Ishikawa (cell line): Measurements from ENCODE around the gene EFNA1.

Experiments
- CEBPB ChIP-seq: IDR thresholded peaks from 2 replicates; pipeline ENCODE4 v1.6.1; 2012
- CREB1 ChIP-seq: IDR thresholded peaks from 2 replicates; pipeline ENCODE4 v1.6.1; 2012; ENCODE audit warnings: low read depth
- EGR1 ChIP-seq: IDR thresholded peaks from 2 replicates; pipeline ENCODE4 v1.6.1; 2012
- EP300 ChIP-seq: IDR thresholded peaks from 2 replicates; pipeline ENCODE4 v1.6.1; 2012; ENCODE audit warnings: borderline replicate concordance
- FOXM1 ChIP-seq: IDR thresholded peaks from 2 replicates; pipeline ENCODE4 v1.6.1; 2012; ENCODE audit warnings: low read depth, borderline replicate concordance
- NFIC ChIP-seq: IDR thresholded peaks from 2 replicates; pipeline ENCODE4 v1.6.1; 2012
- RAD21 ChIP-seq: IDR thresholded peaks from 2 replicates; pipeline ENCODE4 v1.6.1; 2012; ENCODE audit warnings: low read depth
- TAF1 ChIP-seq: IDR thresholded peaks from 2 replicates; pipeline ENCODE4 v1.6.1; 2012; ENCODE audit warnings: low read depth, mild to moderate bottlenecking
- TCF12 ChIP-seq: IDR thresholded peaks from 2 replicates; pipeline ENCODE4 v1.6.1; 2012; ENCODE audit warnings: low read depth
- TEAD4 ChIP-seq: IDR thresholded peaks from 2 replicates; pipeline ENCODE4 v1.6.1; 2012
- USF1 ChIP-seq: IDR thresholded peaks from 2 replicates; pipeline ENCODE4 v1.6.1; 2012
- YY1 ChIP-seq: IDR thresholded peaks from 2 replicates; pipeline ENCODE4 v1.6.1; 2012; ENCODE audit warnings: low read depth
- ZBTB7A ChIP-seq: IDR thresholded peaks from 2 replicates; pipeline ENCODE4 v1.6.1; 2012; ENCODE audit warnings: low read depth
- TF ChIP-seq, protein P1 (sequence below): IDR thresholded peaks from 2 replicates; pipeline ENCODE4 v1.6.1; 2012
- TF ChIP-seq, protein P2 (sequence below): IDR thresholded peaks from 2 replicates; pipeline ENCODE4 v1.6.1; 2012; ENCODE audit warnings: low read depth, mild to moderate bottlenecking

EFNA1 gene

DNA sequence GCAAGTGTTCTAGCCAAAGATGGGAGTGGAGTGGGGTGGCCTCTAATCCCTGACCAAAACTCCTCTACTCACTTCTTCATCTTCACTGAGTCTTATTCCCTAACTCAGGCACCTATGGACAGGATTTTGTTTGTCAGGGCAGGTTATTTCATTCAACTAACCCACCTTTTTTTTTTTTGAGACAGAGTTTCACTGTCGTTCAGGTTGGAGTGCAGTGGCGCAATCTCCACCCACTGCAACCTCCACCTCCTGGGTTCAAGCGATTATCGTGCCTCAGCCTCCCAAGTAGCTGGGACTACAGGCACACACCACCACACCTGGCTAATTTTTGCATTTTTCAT is 40.4 kb downstream of the EFNA1 start:
- peak; percentile 25; the same call in 1 of the 2 replicates for TF ChIP-seq CEBPB

DNA sequence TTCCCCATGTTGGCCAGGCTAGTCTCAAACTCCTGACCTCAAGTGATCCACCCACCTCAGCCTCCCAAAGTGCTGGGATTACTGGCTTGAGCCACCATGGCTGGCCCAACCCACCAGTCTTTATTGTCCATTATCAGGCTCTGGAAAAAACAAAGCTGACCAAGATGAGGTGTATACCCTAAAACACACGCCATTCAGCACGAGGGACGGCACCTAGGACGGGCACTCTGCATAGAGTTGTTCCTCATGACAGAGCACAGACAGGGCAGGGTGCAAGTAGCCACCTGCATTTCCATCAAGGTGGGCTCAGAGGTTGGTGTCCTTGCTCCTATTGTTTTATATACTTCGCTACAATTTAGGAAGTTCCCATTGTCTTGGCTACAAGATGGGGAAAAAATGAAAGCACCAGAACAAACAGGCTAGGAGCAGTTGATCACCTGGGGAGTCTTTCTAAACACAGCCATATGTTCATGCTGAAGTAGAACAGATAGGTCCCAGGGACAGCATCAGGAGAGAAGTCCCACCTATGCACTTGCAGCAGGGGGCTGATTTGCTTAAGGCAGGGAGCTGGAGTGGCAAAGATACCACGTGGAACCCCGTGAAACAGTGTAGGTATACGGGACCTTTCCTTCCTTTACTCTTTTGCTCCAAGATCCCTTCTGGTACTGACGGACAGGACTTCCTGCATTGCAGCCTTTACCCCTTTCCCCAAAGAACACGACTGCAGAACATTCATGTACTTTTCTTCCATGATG is 41.0 kb downstream of the EFNA1 start:
- TF ChIP-seq TAF1 (no peak), TEAD4 (no peak), CREB1 (no peak), FOXM1 (no peak), NFIC (no peak), EGR1 (no peak), USF1 (no peak), CEBPB (no peak), YY1 (no peak), RAD21 (no peak), TCF12 (no peak)
- TF ChIP-seq, protein P1, sequence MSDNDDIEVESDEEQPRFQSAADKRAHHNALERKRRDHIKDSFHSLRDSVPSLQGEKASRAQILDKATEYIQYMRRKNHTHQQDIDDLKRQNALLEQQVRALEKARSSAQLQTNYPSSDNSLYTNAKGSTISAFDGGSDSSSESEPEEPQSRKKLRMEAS = no peak

GRCh38 chr1:155169541-155169940 is 41.9 kb downstream of the EFNA1 start:
- no peak for TF ChIP-seq YY1

GRCh38 chr1:155170101-155170785 is 42.6 kb downstream of the EFNA1 start:
- no peak for TF ChIP-seq NFIC
- TF ChIP-seq EGR1 = no peak
- no peak for TF ChIP-seq TCF12
- no peak for TF ChIP-seq TAF1
- TF ChIP-seq USF1 = no peak
- no peak for TF ChIP-seq ZBTB7A
- TF ChIP-seq, protein P2, sequence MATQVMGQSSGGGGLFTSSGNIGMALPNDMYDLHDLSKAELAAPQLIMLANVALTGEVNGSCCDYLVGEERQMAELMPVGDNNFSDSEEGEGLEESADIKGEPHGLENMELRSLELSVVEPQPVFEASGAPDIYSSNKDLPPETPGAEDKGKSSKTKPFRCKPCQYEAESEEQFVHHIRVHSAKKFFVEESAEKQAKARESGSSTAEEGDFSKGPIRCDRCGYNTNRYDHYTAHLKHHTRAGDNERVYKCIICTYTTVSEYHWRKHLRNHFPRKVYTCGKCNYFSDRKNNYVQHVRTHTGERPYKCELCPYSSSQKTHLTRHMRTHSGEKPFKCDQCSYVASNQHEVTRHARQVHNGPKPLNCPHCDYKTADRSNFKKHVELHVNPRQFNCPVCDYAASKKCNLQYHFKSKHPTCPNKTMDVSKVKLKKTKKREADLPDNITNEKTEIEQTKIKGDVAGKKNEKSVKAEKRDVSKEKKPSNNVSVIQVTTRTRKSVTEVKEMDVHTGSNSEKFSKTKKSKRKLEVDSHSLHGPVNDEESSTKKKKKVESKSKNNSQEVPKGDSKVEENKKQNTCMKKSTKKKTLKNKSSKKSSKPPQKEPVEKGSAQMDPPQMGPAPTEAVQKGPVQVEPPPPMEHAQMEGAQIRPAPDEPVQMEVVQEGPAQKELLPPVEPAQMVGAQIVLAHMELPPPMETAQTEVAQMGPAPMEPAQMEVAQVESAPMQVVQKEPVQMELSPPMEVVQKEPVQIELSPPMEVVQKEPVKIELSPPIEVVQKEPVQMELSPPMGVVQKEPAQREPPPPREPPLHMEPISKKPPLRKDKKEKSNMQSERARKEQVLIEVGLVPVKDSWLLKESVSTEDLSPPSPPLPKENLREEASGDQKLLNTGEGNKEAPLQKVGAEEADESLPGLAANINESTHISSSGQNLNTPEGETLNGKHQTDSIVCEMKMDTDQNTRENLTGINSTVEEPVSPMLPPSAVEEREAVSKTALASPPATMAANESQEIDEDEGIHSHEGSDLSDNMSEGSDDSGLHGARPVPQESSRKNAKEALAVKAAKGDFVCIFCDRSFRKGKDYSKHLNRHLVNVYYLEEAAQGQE = no peak
- TF ChIP-seq TEAD4 = no peak
- TF ChIP-seq YY1 = no peak
- no peak for TF ChIP-seq CEBPB
- TF ChIP-seq, protein P1 = no peak
- TF ChIP-seq CREB1 = no peak
- TF ChIP-seq EP300 = no peak
- TF ChIP-seq RAD21 = no peak
- TF ChIP-seq FOXM1 = no peak

- TF ChIP-seq TCF12 = no peak
- TF ChIP-seq CREB1 = no peak
- no peak for TF ChIP-seq RAD21
- no peak for TF ChIP-seq TEAD4
- TF ChIP-seq, protein P1 = no peak
- no peak for TF ChIP-seq FOXM1
- no peak for TF ChIP-seq CEBPB
- TF ChIP-seq ZBTB7A = no peak
- TF ChIP-seq TAF1 = no peak
- TF ChIP-seq, protein P2 = no peak
- TF ChIP-seq NFIC = no peak
- TF ChIP-seq USF1 = no peak
- no peak for TF ChIP-seq YY1
Observed at GRCh38 chr1:155170806-155171205, 43.1 kb downstream of the EFNA1 start.
